ENCODE measurements around the gene OR10H5. TPM values are rescaled to one million over a fixed set of nuclear protein-coding genes. Genes with fewer than 3 reads are reported as not detected.

OR10H5 gene
- total RNA-seq, 1 experiment from 2014 or later = not detected

- BruUV-seq (replicated peaks) = no TSS peak
These were observed 24.0 kb downstream of the OR10H5 start for GRCh38 chr19:15811476-15811875.

GRCh38 chr19:15812060-15812722 is 24.7 kb downstream of the OR10H5 start:
- Mint-ChIP-seq H3K4me1 (ENCODE audit: insufficient read depth, unreplicated experiment) (no peaks in the 10 kb centered on the region), H3K36me3 (ENCODE audit: insufficient read depth, unreplicated experiment) (no peaks in the 10 kb centered on the region), H3K4me3 (ENCODE audit: unreplicated experiment) (no peak overlapping the region), H3K27me3 (ENCODE audit: insufficient read depth, unreplicated experiment) (peaks cover 19% of the 10 kb centered on the region), H3K27ac (ENCODE audit: low read depth, unreplicated experiment) (no peak overlapping the region), H3K9me3 (ENCODE audit: unreplicated experiment) (peaks cover 7% of the 10 kb centered on the region)
- DNase-seq (ENCODE audit: unreplicated experiment) = peak; percentile 20
- intact Hi-C loops (cut with micrococcal nuclease) = no loop called here
- ChIA-PET POLR2A (interaction anchor here (0.6 kb wide), 1 partner anchor 254 kb away, joined by 3 read pairs; no protein-coding TSS in a partner anchor), CTCF (interaction anchor here (0.8 to 1.7 kb wide), 5 partner anchors 57 to 298 kb away, joined by 3 to 9 read pairs (median 4); no protein-coding TSS in a partner anchor)
- TF ChIP-seq CTCF (IDR thresholded peaks at IDR 0.05; ENCODE audit: unreplicated experiment) = no peak
- no TSS peak for BruUV-seq (replicated peaks)

More at GRCh38 chr19:15811476-15811875, 24.0 kb downstream of the OR10H5 start:
- no peak overlapping the region for H3K4me3 Mint-ChIP-seq (ENCODE audit: unreplicated experiment)
- H3K9me3 Mint-ChIP-seq (ENCODE audit: unreplicated experiment) = peaks cover 7% of the 10 kb centered on the region
- H3K4me1 Mint-ChIP-seq (ENCODE audit: insufficient read depth, unreplicated experiment) = no peaks in the 10 kb centered on the region
- intact Hi-C loops (cut with micrococcal nuclease) = loop anchor here (2.0 kb wide), 1 partner anchor 183 kb away; no protein-coding TSS in a partner anchor
- ChIA-PET CTCF (interaction anchor here (0.6 to 1.7 kb wide), 7 partner anchors 14 to 299 kb away, joined by 3 to 9 read pairs (median 3); no protein-coding TSS in a partner anchor), POLR2A (no interaction called here)
- TF ChIP-seq CTCF (IDR thresholded peaks at IDR 0.05; ENCODE audit: unreplicated experiment) = no peak
- H3K27ac Mint-ChIP-seq (ENCODE audit: low read depth, unreplicated experiment) = no peak overlapping the region
- H3K36me3 Mint-ChIP-seq (ENCODE audit: insufficient read depth, unreplicated experiment) = no peaks in the 10 kb centered on the region
- H3K27me3 Mint-ChIP-seq (ENCODE audit: insufficient read depth, unreplicated experiment) = peaks cover 19% of the 10 kb centered on the region
- no peak for DNase-seq (ENCODE audit: unreplicated experiment)

- H3K9me3 Mint-ChIP-seq (ENCODE audit: unreplicated experiment) = no peaks in the 10 kb centered on the region
- H3K36me3 Mint-ChIP-seq (ENCODE audit: insufficient read depth, unreplicated experiment) = no peaks in the 10 kb centered on the region
- peaks cover 19% of the 10 kb centered on the region for H3K27me3 Mint-ChIP-seq (ENCODE audit: insufficient read depth, unreplicated experiment)
- CTCF ChIA-PET = interaction anchor here (0.7 kb wide), 1 partner anchor 267 kb away, joined by 3 read pairs; no protein-coding TSS in a partner anchor
- BruUV-seq (replicated peaks) = no TSS peak
- DNase-seq (ENCODE audit: unreplicated experiment) = no peak
- POLR2A ChIA-PET = no interaction called here
- H3K4me3 Mint-ChIP-seq (ENCODE audit: unreplicated experiment) = no peak overlapping the region
- intact Hi-C loops (cut with micrococcal nuclease) = no loop called here
- H3K27ac Mint-ChIP-seq (ENCODE audit: low read depth, unreplicated experiment) = no peak overlapping the region
- H3K4me1 Mint-ChIP-seq (ENCODE audit: insufficient read depth, unreplicated experiment) = no peaks in the 10 kb centered on the region
- no peak for TF ChIP-seq CTCF (IDR thresholded peaks at IDR 0.05; ENCODE audit: unreplicated experiment)
These were observed 26.5 kb downstream of the OR10H5 start for GRCh38 chr19:15813916-15814315.

GRCh38 chr19:15815306-15815705 is 27.8 kb downstream of the OR10H5 start, which contains the start of gene OR10H1:
Gene OR10H1, minus strand, starts transcription at chr19:15815664. Its CDS starts 7,627 bp downstream, at chr19:15808037.
- H3K9me3 Mint-ChIP-seq (ENCODE audit: unreplicated experiment) = no peaks in the 10 kb centered on the region

More at GRCh38 chr19:15815306-15815705, 27.8 kb downstream of the OR10H5 start, which contains the start of gene OR10H1:
- DNase-seq (ENCODE audit: unreplicated experiment) = no peak
- no TSS peak for BruUV-seq (replicated peaks)
- Mint-ChIP-seq H3K27ac (ENCODE audit: low read depth, unreplicated experiment) (no peak within 1 kb of the TSS), H3K36me3 (ENCODE audit: insufficient read depth, unreplicated experiment) (no peaks in the 10 kb centered on the region), H3K4me3 (ENCODE audit: unreplicated experiment) (no peak within 1 kb of the TSS), H3K4me1 (ENCODE audit: insufficient read depth, unreplicated experiment) (no peaks in the 10 kb centered on the region), H3K27me3 (ENCODE audit: insufficient read depth, unreplicated experiment) (peaks cover 19% of the 10 kb centered on the region)
- ChIA-PET CTCF (no interaction called here), POLR2A (no interaction called here)
- no peak for TF ChIP-seq CTCF (IDR thresholded peaks at IDR 0.05; ENCODE audit: unreplicated experiment)
- intact Hi-C loops (cut with micrococcal nuclease) = no loop called here
